HG02938 (cell line): ENCODE measurements around the gene CNGB1.
"Not testable (repeated sequence)": the region's sequence is repeated elsewhere in the genome, so short reads cannot be mapped to it uniquely, and the experiment has no call there.

Experiments used
- ATAC-seq: cut with Tn5 transposase; IDR thresholded peaks from one replicate; pipeline ENCODE4 v1.9.1; 2021; ENCODE audit warnings: mild to moderate bottlenecking, moderate library complexity; ENCODE audit not compliant: unreplicated experiment

Gene CNGB1

DNA sequence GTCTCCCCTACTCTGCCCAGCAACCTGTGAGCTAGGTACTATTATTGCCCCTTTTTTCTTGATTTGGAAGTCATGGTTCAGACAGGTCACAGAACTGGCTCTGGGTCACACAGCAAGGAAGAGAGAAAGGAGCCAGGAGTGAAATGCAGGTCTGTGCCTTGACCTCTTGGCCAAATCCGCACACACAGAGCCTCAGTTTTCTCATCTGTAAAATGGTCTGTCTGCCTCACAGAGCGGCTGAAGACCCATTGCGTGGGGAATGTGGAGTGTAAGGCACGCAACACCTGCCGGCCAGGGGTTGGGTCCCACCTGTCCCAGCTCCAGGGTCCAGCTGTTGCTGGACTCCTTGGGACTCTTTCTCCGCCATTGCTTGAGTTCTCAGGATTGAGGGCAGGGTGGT lies 32.4 kb downstream of the CNGB1 start:
- ATAC-seq: no peak

DNA sequence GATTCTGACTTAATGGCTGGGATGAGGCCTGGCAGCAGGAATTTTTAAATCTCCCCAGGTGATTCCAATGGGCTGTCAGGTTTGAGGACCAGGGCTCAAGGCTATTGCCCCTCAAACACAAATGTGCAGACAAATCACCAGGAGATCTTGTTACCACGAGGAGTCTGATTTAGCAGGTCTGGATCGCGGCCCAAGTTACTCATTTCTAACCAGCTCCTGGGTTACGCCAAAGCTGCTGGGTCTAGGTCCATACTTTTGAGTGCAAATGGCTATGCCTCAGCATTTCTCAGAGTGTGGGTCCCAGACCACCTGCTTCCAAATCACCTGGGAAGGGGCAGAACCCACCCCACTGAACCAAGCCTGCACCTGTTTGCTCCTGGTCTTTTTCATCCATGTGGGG lies 33.1 kb downstream of the CNGB1 start:
- no peak for ATAC-seq

DNA sequence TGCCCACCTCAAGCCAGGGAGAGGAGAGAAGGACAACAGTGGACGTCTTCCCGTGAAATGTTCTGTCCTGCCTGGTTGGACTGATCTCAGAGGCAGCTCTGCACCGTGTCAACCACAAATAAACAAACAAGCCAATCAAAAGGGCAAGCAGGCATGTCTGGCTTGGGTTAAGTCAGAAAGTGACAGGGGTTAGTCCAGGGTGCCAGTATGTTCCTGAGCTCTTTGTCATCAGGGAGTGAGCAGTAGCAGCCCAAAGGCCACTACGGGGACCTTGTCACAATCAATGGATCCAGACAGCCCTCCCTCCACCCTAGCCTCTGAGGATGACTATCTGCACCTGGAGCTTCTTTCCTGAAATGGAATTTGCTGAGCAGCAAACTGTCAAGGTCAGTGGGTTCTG lies 35.0 kb downstream of the CNGB1 start:
- ATAC-seq: no peak

DNA sequence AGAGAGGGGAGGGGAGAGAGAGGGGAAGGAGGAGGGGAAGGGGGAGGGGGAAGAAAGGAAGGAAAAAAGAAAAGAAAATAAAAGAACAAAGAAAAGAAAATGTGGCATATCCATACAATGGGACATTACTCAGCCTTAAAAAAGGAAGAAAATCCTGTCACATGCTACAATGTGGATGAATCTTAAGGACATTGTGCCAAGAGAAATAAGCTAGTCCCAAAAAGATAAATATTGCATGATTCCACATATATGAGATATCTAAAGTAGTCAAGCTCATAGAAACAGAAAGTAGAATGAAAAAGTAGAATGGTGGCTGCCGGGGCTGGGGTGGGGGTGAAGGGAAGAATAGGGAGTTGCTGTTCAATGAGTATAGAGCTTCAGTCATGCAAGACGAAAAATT lies 40.4 kb downstream of the CNGB1 start:
- ATAC-seq: no peak

DNA sequence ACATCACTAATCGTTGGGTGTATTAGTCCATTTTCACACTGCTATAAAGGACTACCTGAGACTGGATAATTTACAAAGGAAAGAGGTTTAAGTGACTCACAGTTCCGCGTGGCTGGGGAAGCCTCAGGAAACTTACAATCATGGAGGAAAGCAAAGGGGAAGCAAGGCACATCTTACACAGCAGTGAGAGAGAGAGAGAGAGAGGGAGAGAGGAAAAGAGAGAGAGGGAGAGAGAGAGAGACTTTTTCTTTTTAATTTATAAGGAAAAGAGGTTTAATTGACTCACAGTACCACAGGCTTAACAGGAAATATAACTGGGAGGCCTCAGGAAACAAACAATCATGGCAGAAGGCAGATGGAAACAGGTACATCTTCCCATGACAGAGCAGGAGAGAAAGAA lies 41.7 kb downstream of the CNGB1 start:
- ATAC-seq: no peak

DNA sequence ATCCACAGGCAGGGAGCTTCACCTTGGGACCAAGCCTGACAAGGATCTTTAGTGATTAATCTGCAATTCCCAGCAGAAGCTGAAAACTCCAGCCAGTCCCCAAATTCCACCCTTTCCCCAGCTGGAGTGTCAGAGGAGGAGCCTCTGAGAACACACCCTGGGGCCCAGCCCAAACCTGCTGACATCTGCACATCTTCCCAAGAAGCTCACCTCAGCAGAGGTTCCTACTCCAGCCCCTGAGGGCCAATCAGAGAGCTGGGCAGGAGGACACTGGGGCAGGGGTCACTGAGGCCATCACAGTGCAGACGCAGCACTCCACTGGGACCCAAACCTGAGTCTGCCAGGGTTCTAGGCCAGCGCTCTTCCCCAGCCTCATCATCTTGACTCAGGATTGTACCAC lies 44.9 kb downstream of the CNGB1 start:
- ATAC-seq: no peak

DNA sequence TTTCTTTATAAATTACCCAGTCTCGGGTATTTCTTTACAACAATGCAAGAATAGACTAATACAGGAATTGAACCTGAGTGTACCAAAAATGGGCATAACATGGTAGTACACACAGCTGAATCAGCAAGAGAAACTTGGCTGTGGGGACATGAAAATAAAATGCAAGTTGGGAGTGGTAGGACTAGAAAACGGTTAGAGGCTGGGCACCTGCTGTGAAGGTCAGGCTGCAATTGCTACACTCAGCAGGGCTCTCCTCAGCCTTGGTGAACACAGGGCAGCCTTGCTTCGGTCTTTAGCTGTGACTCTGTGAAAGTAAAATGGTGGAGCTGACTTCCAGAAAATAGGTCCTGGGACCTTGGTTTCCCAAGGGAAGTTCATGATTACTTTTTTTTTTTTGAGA lies 45.6 kb downstream of the CNGB1 start:
- no peak for ATAC-seq

DNA sequence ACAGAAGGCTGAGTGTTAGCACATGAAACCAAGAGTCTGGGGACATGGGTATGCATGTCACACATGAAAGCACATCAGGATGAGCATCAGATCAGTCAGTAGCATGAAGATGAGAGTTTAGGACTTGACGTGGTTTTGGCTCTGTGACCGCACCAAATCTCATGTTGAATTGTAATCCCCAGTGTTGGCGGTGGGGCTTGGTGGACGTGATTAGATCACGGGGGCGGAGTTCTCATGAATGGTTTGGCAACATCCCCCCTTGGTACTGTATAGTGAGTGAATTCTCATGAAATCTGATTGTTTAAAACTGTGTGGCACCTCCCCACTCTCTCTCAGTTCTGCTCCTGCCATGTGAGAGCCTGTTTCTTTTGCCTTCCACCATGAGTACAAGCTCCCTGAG lies 46.4 kb downstream of the CNGB1 start:
- no peak for ATAC-seq

DNA sequence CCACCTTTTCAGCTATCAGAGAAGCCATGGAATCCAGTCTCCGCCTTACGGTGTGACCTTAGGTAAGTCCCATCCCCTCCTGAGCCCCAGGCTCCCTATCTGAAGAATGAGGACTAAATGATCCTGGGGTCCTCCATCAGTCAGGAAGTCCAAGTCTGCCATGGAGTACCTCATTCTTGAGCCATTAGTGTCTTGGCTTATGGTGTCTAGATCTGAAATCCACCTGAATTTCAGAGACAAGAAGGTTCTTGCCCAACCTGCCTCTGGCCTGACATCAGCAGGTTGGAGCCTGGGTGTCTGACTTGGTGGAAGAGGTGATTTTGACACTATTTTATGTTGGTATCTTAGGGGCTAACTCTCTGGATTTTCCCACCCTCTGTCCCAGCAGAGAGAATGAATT lies 47.1 kb downstream of the CNGB1 start:
- ATAC-seq: no peak

DNA sequence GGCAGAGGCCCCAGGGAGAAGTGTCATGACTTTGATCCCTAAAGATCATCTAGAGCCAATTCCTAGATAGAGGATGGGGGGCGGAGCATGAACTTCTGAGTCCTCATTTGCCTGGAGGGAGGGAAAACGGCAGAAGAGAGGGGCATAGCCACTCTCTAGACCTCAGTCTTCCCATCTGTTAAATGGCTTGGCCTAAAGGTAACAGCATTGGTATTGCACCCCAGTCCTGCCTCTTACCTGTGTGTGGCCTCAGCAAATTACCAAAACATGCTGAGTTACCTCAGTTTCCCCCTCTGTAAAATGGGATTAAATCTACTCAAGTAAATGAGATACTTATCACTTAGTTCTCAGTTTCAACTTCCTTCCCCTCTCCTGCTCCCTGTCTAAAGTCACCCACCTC lies 47.5 kb downstream of the CNGB1 start:
- no peak for ATAC-seq

DNA sequence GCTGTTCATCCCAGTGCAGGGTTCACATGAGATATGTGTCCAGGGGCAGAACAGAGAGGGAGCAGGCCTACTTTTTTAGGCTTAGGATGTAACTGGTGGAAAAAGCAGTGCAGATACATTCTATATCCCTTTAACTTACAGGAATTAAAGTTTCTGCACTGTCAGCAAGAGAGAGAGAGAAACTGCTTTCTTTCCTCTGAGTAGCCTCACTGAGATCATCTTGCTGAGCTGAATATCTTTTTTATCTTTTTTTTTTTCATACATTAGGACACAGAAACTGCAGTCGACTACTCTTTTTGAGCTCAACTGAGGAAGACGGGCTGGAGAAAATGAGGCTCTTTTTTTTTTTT lies 50.1 kb downstream of the CNGB1 start:
- no peak for ATAC-seq

DNA sequence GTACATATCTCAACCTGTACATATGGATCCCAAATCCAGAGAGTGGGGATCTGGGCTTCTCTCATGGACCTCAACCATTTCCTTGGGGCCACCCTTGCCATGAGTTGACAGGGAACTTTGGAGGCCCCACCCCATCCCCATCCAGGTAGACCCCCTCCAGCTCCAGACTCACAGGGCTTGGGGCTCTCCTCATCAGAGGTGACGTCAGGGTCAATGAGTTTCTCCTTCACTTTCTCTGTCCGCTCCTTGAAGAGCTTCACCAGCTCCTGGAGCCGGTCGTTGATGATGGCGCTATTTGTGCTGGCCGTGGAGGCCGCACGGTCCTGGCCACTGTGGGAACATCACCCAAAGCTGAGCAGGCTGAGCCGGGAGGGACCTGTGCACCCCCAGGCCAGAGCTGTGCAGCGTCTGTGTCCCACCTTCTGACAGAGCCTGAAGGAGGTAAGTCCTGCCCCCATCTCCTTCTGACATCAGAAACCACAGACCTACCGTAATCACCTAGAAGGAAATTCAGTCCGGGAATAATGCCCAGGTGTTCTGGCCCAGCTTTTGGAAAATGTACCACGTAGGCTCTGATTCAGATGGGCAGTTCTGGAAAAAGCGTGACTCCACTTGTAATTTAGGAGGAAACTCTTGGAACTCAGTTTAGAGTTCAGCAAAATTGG lies 50.6 kb downstream of the CNGB1 start:
- no peak for ATAC-seq

DNA sequence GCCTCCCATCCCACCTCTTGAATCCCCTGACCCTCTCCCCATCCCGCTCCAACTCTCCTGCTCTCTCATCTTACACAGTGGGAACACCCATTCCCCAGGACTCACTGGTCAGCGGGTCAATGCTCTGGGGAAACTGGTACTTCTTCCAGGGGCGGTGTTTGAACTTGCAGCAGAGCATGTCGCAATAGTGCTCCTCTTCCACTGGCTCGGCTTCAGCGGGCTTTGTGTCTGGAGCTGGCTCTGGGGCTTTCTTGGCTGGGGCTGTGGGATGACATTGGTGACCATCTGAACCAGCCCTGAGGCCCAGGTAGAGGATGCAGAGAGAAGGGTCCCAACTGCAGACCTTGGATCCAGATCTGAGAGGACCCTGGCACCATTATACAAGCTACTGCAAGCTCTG lies 51.9 kb downstream of the CNGB1 start:
- no peak for ATAC-seq

DNA sequence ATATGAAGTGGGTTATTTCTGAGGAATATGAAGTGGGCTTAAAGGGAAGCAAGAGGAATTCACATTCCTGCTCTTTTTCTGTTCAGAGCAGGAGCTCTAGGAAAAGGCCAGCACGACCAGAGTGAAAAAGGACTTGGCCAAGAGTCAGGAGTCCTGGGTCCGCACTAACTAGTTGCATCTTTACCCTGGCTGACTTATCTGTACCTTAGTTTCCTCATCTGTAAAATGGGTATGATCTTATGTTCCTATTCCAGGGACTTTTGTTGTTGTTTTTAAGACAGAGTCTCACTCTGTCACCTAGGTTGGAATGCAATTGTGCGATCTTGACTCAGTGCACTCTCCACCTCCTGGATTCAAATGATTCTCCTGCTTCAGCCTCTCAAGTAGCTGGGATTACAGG lies 52.5 kb downstream of the CNGB1 start:
- no peak for ATAC-seq

DNA sequence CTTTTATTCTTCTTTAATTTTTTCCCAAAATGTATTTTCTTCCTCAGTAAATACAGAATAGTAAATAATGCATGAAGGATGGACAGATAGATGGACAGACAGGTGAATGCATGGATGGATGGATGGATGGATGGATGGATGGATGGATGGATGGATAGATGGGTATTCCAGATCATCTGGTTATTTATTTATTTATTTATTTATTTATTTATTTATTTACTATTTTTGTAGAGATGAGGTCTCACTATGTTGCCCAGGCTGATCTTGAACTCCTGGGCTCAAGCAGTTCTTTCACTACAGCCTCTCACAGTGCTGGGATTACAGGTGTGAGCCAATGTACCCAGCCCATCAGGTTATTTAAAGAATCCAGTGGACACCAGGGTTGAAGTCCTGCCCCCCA lies 53.0 kb downstream of the CNGB1 start:
- ATAC-seq: not testable (repeated sequence)

DNA sequence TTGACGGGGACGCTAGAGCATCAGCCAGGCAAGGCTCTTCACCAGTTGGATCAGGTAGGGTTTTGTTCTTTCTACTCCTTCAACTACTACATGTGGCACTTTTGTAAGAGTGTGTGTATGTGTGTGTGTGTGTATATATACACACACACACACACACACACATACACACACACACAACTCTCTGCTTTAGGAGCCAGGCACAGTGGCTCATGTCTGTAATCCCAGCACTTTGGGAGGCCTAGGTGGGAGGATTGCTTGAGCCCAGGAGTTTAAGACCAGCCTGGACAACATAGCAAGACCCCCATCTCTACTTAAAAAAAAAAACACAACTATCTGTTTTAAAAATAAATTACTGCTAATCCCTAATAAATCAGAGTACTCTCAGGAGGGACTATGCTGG lies 53.4 kb downstream of the CNGB1 start:
- not testable (repeated sequence) for ATAC-seq

DNA sequence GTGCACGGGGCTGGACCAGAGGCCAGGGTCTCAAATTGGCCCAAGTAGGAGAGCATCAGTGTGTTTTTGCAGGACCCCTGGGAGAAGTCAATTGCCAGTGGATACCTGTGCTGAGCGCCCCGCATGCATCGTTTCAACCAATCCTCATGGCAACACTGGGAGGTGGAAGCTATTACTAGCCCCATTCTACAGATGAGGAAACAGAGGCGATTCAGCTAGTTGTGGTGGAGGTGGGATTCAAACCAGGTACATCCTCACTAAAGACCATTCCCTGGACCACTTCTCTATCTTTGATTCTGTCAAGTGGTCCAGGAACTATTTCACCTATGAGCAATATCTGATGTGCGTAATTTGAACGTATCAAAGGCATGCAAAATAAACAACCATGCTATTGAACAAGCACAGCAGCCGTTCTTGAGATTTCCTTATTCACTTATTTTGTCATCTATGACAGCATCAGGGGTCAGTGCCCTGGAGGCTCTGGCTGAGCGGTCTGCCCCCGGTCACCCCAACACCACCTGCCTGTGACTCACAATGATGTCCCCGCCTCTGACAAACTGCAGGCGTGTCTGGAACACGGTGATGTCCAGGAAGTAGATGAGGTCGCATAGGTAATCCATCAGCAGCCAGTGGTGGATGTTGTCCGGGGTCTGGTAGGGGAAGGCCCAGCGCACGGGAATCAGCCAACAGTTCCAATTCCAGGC lies 54.0 kb downstream of the CNGB1 start:
- no peak for ATAC-seq

DNA sequence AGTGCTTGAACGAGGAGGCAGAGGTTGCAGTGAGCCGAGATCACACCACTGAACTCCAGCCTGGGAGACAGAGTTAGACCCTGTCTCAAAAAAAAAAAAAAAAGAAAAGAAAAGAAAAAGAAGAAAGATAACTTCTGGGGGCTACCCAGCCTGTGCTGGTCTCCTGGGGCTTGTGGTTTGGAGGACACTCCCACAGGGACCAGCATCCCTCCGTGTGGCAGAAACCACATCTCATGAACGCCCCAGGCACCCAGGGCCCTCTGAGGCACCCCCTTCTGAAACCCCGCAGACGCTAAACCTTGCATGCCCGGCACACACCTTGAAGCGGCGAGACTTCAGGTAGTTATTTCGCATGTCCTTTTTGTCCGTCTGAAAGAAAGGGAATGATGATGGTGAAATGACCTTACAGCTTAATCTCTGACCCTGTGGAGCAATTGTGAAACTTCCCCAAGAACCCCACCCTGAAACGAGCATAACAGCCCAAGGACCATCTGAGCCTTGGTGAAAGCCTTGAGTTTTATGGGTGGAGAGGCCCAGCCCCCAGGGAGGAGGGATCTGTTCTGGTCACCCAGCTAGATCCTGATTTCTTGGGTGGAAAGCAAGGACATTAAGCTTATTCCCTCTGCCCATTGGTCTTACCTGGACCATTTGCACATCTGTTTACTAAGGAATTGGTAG lies 55.0 kb downstream of the CNGB1 start:
- ATAC-seq: no peak

DNA sequence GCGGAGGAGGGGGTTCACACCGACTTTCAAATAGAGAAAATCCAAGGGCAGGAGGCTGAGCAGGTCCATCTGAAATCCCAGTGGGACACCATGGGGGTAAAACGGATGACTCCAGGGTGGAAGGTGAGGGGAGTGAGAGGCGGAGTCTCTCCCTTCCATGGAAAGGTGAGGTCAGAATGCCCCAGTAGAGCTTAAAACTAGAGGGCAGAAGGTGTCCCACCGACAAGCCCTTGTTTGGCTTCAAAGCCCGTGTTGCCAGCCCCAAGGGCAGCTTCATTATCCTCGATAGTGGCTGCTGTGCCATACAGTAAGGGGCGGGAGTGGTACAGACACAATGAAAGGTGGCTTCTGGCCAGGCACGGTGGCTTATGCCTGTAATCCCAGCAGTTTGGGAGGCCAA lies 55.7 kb downstream of the CNGB1 start:
- ATAC-seq: no peak

DNA sequence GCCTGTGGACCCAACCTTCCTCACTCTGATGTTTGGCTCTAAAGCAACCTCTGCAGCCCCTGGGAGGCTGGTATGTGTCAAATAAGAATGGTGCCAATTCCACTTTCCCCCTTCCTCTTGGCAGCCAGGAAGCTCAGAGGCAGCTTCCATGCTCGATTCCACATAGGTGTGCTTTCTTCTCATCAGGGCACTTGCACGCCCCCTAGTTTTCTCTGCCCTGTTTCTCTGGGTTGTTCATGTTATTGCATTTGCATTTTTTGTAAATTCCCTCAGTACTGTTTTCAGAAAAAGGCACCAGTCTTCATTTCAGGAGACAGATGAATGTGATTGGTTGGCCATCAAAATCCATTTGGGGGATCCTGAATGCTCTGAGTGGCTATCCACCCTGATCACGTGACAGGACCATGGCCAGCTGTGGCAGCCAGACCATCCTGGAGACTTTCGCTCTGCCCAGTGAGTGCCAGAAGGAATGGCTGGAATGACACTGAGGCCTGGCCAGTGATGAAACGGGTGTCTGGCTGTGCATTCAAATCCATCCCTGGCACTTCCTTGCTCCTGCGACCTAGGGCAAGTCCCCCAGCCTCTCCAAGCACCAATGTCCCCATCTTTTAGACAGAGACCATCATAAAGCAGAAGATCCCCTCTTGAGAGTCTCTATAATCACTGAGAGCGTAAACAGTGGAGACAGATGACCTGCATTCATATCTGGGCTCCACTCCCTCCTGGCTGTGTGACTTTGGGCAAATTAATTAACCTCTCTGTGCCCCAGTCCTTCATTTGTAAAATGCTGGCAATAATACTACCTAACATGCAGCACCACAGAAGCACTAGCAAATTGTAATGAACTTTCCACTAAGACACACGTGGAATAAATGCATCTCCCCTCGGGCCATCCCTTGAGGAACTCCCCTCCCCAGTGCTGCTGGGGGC lies 56.4 kb downstream of the CNGB1 start:
- ATAC-seq: no peak

DNA sequence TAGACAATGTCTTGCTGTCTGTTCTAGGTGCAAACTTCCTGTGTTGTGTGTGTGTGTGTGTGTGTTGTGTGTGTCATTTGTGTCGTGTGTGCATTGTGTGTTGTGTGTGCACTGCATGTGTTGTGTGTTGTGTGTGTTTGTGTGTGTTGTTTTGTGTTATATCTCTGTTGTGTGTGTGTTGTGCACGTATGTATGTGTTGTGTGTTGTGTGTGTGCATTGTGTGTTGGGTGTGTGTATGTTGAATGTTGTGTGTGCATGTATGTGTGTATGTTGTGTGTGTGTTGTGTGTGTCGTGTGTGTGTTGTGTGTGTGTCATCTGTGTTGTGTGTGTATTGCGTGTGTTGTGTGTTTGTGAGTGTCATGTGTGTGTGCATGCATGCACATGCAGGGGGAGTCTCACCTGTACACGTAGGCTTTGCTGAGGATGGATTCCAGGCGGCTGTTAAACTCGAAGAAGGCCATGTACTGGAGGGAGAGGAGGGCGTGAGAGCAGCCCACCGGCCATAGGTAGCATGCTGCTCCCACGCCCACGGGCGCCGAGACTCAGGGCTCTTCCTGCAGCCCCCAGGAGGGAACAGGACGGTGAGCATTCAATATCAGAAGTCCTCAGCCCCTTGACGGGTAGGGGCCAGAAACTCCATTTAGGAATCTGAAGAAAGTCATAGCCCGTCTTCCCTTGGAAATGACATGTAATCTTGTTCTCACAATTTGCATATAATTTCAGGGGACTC lies 58.2 kb downstream of the CNGB1 start:
- no peak for ATAC-seq
